ACHN (cell line): ENCODE data around the gene GOPC.

Source experiments
- DNase-seq: peaks from one replicate; pipeline ENCODE4 v3.0.0-alpha.2; 2015
- in situ Hi-C: cut with HindIII; loops from 2 replicates; pipeline ENCODE4 v1.10.0; 2017; ENCODE audit warnings: low sequenced_read_pairs, low pct_ligation_motif_present, low pct_unique_long_range_greater_than_20kb

The GOPC gene

DNA sequence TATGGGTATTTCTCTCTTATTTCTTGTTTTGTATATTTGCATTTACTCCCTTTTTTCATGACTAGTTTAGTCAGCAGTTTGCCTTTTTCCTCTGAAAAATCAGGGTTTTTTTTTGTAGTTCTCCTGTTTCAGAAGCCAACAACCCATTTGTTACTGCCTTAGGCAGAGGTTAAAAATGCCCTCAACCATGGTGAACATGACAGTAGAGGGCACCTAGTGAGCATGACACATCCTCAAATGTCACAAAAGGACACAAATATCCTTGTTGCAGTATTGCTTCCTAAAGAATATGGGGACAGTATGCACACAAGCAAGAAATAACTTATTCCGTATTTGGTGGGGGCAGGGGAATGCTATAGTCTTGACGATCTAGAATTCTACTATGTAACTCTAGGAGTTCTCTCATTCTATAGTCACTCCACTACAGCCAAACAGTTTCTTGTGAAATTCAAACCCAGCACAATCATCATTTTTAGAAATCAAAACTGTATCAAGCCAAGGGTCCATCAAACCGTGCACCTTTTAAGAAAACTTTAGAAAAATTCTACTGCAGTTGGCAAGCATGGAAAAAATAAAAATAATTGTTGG lies 47.0 kb downstream of the GOPC start:
- DNase-seq, result no peak
- in situ Hi-C loops, result loop anchor here (25.0 kb wide), 1 partner anchor 93 kb away; no protein-coding TSS in a partner anchor

DNA sequence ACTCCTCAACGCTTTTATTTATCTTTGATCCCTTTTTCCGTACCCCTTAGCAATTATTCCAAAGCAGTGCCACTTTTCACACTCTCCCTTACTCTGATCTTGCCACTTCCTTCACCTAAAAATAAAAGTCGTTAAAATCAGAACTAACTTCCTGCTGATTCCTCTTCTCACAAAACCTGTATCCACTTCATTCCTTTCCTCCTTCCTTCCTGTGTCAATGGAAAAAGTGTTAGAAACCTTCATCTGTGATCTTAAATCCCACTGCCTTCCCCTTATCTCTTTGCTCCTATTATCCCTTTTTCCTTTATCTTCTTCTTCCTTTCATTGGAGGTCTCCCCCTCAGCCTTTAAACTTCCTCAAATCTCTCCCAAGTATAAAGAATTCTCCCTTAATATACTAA lies 49.2 kb downstream of the GOPC start:
- in situ Hi-C loops, result loop anchor here (25.0 kb wide), 1 partner anchor 91 kb away; no protein-coding TSS in a partner anchor
- DNase-seq, result no peak

DNA sequence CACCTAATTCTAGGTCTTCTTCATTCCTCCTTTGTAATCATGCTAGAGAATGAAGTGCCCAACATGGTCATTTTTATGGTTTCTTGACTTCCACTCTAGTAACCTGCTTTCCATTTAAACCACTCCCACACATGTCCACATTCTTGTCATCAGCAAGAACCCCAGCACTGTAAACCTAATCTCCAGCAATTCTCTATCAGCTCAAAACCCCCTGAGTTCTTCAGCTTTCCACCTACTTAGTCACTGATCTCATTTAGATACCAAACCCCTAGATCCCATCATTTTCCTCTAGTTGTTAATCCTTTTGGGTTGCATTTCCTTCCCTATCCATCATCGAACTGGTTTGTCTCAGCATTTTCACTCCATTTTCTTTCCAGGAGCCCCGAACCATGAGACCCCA lies 49.7 kb downstream of the GOPC start:
- in situ Hi-C loops, result loop anchor here (25.0 kb wide), 1 partner anchor 90 kb away; no protein-coding TSS in a partner anchor

DNA sequence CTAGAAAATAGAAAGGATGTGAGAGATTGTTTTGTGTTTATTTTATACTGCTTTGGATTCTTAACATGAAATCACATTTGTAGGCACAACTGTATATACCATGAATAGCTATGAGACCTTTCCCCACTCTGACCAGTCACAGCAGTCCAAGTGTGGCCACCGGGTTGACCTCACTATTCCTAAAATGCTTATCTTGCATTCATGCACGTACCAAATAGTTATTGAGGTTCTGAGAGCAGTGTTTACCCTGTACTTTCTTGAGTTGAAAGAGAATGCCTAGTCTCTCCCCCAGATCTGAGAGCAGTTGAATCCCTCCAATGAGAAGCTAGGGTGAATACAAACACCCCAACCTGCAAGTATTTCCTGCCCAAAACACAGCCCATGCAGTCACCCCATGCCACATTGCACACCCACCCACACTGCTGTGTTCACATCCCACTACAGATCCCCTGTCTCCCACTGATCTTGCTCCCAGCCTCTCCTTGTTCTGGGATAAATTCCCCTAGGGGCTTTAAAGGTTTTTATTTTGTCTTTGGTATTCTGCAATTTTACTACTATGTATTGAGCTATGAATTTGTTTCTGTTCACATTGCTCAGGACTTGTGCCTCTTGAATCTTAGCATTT lies 51.6 kb downstream of the GOPC start:
- in situ Hi-C loops, result loop anchor here (25.0 kb wide), 1 partner anchor 88 kb away; no protein-coding TSS in a partner anchor
- DNase-seq, result no peak

More for the DNA sequence above, 49.7 kb downstream of the GOPC start:
- DNase-seq, result no peak

DNA sequence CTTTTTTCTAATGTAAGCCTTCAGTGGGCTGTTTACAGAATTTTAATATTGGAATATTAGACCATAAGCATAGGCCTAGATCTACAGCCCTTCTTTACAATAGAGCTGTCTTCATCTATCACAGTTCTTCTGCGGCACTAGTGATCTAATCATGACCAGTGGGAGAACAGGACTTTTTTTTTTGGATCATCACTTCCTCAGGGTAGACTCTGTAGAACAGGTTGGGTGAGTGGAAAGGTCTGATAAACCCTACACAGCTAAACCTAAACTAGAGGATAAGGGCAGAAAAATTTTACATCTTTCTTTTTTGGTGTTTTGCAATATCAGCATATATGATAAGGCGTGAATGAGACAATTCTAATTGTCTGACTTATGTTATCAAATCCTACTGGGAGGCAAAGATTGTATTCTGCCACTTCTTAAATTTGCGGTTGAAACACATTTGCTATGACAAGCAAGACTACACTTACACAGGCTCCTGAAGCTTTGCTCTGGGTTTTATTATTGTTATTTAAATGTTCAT lies 52.2 kb downstream of the GOPC start:
- in situ Hi-C loops, result loop anchor here (25.0 kb wide), 1 partner anchor 88 kb away; no protein-coding TSS in a partner anchor
- no peak for DNase-seq

DNA sequence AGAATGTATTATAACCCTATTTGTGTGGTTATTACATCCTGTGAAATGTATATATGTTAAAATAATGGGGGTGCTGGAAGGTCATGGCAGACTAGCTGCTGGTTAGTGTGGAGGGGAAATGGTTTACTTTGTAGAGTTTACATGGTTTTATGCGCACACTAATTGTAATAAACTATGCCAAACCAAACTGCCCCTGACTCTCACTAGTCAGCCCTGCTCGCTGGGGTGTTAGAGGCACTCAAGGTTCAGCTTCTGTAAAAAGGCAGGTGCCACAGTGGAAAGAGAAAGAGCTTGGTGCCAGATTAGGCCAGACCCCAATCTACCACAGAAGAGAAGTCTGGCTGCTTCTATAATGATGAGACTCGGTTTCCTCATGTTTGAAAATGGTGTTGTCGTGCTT lies 52.7 kb downstream of the GOPC start:
- no peak for DNase-seq
- in situ Hi-C loops, result loop anchor here (25.0 kb wide), 1 partner anchor 87 kb away; no protein-coding TSS in a partner anchor

DNA sequence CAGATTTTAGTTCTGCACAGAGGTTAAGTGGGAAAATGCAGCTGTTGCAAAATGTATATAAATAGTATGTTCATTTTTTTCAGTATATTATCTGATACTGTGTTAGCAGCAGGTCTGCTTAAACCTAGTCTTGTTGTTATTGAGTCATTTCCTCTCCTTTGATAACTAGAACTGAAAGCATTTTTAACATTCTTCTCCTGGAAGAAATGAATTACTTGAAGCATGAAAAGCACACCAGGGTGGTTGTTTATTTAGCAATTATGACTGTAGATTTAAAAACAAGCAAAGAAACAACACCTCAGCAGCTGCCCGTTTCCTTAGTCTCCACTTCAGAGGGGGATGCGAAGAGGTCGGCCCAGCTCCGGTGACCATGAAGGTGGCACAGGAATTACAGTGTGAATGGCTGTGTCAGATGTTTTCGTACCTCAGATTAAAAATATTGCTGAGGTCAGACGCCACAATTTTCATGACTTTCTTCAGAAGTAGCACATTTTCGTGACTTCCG lies 53.5 kb downstream of the GOPC start:
- in situ Hi-C loops, result no loop called here
- peak; percentile 49 for DNase-seq

DNA sequence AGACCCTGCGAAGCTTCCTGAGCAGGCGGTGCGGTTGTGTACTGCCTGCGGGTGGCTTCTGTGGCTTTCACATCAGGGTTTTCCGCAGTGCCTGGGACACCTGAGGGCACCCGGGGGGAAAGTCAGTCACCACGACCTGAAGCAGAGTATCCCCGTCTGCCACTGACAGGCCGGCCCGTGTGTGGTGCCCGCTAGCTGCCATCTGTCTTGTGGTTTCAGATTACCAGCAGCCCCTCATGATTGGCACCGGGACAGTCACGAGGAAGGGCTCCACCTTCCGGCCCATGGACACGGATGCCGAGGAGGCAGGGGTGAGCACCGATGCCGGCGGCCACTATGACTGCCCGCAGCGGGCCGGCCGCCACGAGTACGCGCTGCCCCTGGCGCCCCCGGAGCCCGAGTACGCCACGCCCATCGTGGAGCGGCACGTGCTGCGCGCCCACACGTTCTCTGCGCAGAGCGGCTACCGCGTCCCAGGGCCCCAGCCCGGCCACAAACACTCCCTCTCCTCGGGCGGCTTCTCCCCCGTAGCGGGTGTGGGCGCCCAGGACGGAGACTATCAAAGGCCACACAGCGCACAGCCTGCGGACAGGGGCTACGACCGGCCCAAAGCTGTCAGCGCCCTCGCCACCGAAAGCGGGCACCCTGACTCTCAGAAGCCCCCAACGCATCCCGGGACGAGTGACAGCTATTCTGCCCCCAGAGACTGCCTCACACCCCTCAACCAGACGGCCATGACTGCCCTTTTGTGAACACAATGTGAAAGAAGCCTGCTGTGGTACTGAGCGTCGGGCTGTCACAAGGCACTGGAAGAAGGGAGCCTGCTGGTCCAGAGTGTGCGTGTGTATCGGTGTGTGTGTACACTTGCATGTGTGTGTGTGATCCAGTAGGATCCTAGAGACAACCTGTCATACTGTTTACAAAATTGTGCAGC lies 54.4 kb downstream of the GOPC start:
- DNase-seq, result peak; percentile 5
- in situ Hi-C loops, result no loop called here

DNA sequence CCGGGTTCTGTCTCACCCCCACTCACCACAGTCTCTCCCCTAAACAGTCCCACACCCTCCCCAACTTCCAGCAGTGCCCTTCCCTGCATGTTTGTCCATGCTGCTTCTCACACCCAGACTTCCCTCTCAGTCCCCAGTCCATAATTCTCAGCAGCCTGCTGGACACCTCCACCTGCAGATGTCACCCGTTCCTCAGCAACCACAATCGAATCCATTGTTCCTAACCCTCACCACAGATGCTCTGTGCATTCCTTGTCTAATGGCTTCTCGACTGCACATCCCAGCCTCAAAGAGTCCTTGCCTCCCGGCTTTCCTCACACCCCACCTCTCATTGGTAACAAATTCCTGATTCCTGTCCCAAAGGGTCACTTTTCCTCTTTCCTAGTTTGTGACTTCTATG lies 55.6 kb downstream of the GOPC start:
- no peak for DNase-seq
- in situ Hi-C loops, result no loop called here

DNA sequence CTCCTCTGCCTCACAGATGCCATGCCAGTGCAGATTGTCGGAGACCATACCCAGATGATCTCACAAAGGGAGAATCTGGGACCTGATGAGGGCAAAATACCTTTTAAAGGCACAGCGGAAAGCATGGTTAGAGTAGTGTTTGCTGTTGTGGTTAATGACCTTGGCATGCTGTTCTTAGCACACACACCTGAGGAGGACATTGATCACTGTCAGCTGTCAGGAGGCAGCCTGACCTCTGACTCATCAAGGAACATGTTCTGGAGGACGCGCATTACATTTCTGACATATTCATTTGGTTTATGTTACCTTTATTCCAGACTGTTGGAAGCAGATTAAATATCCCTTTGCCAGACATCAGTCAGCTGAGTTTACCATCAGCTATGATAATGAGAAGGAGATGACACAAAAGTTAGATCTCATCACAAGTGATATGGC lies 57.1 kb downstream of the GOPC start:
- in situ Hi-C loops, result no loop called here
- DNase-seq, result no peak

DNA sequence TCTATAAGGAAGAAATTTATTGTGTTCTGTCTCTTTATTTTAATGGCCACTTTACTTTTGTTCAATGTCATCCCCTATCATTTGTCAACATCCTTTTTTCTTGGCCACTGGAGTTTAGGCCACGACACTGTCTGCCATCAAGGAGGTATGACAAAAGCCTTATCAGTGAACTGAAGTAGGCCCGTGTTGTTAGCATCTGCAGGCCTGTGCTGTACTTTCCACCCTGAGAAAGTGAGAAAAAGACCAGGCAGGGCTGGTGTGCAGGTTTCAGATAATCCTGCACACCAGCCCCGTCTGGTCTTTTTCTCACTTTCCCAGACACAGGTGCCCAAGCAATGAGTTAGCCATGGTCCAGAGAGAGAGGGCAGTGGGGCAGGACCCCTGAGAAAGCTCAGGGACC lies 57.6 kb downstream of the GOPC start:
- DNase-seq, result no peak
- in situ Hi-C loops, result no loop called here

DNA sequence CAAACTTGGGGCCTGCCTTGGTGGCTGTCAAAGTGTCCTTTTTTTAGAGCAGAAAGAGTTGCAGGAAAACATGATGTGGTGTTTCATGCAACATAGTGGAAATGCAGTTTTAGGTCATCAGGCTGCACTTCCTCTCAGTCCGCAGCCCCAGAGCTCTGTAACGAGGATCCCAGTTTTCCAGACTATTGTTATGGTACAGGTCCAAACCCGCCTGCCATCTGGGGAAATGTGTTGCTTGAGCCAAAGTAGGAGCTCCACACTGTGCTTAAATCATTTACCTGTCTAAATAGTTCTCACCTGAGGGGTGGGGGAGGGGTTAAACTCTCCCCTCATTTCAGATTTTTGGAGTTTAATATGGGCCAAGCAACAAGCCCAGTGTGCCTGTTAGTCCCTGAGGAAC lies 59.8 kb downstream of the GOPC start:
- in situ Hi-C loops, result no loop called here

DNA sequence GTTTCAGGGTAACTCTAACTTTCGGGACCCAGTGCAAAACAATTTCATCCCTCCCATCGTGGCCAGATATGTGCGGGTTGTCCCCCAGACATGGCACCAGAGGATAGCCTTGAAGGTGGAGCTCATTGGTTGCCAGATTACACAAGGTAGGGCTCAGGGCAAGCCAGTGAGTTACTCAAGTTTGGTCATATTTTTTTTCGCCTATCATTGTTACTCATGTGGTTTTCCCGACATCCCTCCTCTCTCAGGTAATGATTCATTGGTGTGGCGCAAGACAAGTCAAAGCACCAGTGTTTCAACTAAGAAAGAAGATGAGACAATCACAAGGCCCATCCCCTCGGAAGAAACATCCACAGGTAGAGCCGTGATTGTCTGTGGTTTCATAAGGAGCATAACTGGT lies 61.6 kb downstream of the GOPC start:
- in situ Hi-C loops, result no loop called here
- no peak for DNase-seq

More for the DNA sequence above, 59.8 kb downstream of the GOPC start:
- DNase-seq, result no peak

DNA sequence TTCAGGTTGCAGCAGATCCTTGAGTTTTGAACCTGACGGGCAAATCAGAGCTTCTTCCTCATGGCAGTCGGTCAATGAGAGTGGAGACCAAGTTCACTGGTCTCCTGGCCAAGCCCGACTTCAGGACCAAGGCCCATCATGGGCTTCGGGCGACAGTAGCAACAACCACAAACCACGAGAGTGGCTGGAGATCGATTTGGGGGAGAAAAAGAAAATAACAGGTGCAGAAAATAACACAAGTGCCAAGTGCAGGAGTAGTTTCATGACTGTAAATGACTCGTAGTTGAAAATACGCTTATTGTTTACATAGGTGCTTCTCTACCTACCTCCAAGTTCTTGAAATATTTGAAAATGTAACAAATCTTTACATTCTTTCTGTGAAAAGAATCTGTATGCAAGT lies 63.7 kb downstream of the GOPC start:
- in situ Hi-C loops, result no loop called here

DNA sequence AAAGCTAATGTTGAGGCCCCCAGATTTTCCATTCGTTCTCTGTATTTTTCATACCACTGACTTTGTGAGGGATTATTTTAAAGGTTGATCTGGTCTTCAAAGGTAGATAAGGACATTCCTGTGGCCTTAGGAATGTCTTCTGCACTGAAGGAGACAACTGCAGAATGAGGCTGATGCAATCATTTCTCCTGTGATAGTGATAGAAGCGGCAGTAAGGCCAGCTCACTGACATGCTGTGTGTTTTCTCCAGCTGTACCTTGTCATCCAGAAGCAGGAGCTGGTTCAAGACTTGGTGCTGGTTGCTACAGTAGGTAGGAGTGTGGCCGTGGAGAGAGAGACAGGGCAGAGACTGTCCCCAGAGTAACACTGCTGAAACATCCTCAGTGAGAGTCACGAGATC lies 66.0 kb downstream of the GOPC start:
- DNase-seq, result no peak
- in situ Hi-C loops, result no loop called here

More for the DNA sequence above, 63.7 kb downstream of the GOPC start:
- DNase-seq, result no peak

DNA sequence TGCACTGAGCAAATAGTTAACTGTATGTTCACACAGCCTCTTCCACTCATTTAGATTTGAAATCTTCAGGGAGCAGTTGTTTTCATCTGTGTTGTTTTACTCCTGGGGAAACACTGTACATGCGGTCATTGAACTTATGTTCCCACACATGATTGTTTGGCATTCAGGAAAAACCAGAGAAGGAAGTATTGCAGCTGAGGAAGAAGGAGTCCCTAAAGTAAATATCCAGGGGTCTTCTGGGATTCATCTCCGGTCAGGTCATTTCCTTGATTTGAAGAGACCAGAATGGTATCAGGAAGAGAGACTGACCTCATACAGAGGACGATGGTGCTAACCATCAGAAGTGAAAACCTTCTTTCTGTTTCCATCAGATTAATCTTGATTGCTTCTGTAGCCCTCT lies 67.3 kb downstream of the GOPC start:
- in situ Hi-C loops, result no loop called here
- DNase-seq, result no peak

DNA sequence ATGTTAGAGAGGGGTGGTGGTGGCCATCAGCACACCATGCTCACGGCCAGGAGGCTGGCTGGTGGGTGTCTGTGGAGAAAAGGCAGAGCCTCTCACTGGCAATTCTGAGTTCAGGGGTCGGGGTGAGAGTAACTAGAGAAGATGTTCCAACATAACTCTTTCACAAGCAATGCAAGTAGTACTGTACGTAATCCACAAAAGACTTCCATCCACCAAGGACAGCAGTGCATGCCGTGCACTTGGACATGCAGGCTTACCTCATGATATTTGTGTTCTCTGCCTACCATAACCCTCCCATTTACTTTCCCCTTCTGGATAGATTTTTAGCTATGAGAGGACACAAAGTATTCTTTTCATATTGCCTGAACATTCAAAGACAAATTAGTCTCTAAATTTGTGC lies 68.5 kb downstream of the GOPC start:
- in situ Hi-C loops, result no loop called here
- DNase-seq, result no peak

DNA sequence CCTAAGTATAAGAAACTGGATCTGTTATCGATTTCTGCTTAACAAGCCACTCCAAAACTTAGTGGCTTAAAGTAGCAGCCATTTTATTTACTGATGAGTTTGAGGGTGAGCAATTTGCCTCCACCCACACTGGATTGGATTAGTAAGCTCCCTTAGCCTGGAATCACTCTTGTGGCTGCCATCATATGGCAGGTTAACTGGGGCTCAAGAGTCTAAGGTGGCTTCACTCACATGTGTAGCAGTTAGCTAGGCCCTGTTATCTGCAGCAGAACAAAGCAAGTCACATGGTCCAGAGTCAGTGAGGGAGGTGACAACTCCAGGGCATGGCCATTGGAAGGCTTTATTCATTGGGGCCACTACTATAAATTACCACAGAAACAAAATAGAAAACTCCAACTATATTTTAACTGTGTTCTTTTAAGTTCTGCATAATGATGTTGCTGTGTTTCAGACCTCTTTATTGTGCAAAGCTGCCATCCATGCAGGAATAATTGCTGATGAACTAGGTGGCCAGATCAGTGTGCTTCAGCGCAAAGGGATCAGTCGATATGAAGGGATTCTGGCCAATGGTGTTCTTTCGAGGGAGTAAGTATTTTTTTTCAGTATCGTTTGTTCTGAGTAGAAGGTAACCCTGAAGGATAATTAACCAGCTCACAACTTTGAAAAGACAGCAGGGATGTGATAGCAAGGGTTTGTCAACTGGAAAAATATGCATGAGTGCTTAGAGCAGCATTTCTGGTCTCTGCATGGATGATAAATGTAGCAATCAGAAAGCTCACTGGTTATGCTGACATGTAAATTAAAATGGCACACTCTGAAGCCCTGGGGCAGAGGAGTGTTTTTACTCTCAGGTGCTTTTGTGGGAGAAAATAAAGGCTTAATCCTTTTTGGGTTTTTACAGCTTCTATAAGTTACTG lies 70.2 kb downstream of the GOPC start:
- in situ Hi-C loops, result no loop called here
- DNase-seq, result no peak
